Fibroblast of the conjunctiva (primary cell): ENCODE measurements around the gene GALNT15.

Experiments used
- DNase-seq: peaks from one replicate; pipeline ENCODE4 v3.0.0-alpha.2; 2010; ENCODE audit warnings: low read depth

Gene GALNT15, protein sequence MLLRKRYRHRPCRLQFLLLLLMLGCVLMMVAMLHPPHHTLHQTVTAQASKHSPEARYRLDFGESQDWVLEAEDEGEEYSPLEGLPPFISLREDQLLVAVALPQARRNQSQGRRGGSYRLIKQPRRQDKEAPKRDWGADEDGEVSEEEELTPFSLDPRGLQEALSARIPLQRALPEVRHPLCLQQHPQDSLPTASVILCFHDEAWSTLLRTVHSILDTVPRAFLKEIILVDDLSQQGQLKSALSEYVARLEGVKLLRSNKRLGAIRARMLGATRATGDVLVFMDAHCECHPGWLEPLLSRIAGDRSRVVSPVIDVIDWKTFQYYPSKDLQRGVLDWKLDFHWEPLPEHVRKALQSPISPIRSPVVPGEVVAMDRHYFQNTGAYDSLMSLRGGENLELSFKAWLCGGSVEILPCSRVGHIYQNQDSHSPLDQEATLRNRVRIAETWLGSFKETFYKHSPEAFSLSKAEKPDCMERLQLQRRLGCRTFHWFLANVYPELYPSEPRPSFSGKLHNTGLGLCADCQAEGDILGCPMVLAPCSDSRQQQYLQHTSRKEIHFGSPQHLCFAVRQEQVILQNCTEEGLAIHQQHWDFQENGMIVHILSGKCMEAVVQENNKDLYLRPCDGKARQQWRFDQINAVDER

GRCh38 chr3:16174389-16174788 lies at the start of gene GALNT15:
Gene GALNT15 (plus strand): TSS chr3:16174680. CDS start chr3:16175152, 472 bp downstream.
- peak; percentile 83 for DNase-seq

- no peak for DNase-seq
Measured at GRCh38 chr3:16126634-16127033, 47.8 kb upstream of the GALNT15 start.

- DNase-seq: no peak
Measured at GRCh38 chr3:16127249-16127648, 47.2 kb upstream of the GALNT15 start.

GRCh38 chr3:16130066-16130465 lies 44.4 kb upstream of the GALNT15 start:
- DNase-seq: peak; percentile 83

- DNase-seq: no peak
Measured at GRCh38 chr3:16132190-16132589, 42.3 kb upstream of the GALNT15 start.

DNA sequence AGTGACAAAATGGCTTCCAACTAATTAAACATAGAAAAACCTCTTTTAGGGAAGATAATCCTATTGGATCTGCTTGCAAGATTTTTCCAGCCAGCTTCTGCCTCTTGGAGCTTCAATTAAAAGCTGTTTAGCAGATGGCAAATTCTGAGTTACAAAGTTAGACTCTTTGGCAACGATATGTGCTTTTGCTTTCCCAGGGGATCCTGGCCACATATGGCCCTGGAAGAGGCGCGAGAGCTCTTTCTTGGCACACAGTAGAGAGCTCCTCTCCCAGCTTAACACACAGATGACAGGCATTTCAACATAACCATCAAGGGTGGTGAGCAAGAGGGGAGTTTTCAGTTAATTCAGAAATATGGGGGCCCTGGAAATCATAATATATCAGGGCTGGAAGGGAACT lies 41.6 kb upstream of the GALNT15 start:
- DNase-seq: peak; percentile 79

DNA sequence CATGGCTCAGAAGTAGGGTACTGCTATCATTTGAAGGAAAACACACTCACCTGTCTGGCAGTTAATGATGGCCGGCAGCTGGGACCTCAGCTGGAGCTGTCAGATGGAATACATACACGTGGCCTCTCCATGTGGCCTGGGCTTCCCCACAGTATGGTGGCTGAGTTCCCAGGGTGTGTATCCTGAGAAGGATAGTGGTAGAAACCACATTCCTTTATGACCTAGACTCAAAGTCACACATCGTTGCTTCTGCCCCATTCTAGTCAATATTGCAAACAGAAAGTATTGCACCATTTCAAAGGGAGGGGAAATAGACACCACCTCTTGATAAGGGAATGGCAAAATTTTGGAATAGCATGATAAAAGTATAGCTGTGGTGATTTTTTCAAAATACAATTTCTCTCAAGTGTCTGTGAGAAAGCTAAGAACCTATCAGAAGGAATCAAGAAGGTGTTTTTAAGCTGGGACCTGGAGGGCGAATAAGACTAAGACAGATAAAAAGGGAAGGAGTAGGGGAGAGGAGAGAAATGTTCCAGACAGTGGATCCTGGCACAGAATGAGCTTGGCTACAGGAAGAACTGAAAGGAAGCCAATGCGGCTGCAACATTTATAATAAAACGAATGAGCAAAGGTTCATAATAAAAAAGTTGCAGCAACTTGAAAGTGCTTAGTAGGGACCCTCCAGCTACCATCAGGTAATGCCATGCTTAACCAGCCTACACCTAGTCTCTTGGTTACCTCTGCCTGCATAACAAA lies 40.1 kb upstream of the GALNT15 start:
- DNase-seq: no peak

- peak; percentile 70 for DNase-seq
Measured at GRCh38 chr3:16136055-16136454, 38.4 kb upstream of the GALNT15 start.

DNA sequence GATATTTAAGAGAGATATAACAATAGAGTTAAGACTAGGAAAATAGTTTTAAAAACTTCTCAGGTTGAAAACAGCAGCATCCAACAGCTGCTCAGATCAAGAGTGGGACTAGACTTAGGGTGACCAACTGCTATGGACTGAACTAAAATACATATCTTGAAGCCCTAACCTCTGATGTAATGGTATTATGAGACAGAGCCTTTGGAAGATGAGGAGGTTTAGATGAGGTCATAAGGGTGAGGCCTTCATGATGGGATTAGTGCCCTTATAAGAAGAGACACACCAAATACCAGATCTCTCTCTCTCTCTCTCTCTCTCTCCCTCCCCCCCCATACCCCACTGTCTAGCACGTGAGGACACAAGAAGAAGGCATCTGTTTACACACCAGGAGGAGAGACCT lies 37.4 kb upstream of the GALNT15 start:
- DNase-seq: no peak

DNA sequence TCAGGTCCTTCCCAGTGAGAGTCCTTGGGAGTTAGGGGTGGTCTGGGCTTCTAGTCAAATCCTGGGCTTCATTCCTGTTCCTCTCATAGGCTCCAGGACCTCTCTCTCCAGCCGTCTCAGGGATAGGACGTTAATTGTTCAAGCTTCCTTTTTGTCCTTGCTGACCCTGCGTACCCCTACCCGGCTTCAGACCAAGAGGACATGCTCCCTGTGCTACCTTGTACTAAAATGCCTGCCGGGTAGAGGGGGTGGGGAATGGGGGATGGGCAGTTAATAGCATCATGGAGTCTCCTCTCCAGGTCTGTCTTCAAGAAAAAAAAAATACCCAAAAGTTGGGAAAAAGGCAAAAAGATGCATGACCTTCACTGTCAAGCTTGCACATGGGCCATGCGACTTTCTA lies 36.5 kb upstream of the GALNT15 start:
- DNase-seq: no peak

DNA sequence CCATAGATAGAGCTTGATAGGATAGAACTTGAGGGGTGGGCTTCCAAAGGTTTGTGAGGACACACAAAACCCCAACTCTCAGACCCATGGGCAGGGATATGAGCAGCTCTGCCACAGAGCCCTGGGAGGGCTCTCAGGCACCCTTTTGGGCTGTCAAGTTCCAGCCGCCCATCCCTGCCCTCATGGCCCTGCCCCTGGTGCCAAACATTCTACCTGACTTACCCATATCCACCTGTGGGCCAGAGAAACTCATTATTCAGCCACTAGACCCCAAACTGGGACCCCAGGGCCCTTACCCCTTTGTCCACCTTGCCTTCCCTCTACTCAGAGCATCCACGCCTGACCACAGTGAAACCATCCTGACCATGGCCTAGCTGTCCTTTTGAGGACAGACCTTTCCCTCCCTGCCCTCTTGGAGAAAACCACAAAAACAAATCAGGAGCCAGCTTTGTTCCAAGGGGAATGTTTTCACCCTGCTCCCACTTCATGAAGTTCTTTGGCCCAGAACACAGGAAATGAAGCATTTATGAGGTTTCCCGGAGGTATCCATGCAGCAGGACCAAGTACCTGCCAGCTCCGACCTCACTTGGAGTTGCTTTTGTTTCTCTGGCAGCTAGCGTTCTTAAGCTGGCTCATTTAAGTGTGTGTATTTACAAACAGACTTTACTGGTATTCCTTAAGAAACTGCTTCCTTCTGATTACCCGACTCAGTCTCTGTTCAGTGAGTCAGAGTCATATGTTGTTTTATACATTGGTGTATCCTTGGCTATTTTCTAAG lies 34.2 kb upstream of the GALNT15 start:
- peak; percentile 37 for DNase-seq

GRCh38 chr3:16140894-16141285 lies 33.6 kb upstream of the GALNT15 start:
- DNase-seq: no peak

- no peak for DNase-seq
Measured at GRCh38 chr3:16142350-16143025, 32.0 kb upstream of the GALNT15 start.

DNA sequence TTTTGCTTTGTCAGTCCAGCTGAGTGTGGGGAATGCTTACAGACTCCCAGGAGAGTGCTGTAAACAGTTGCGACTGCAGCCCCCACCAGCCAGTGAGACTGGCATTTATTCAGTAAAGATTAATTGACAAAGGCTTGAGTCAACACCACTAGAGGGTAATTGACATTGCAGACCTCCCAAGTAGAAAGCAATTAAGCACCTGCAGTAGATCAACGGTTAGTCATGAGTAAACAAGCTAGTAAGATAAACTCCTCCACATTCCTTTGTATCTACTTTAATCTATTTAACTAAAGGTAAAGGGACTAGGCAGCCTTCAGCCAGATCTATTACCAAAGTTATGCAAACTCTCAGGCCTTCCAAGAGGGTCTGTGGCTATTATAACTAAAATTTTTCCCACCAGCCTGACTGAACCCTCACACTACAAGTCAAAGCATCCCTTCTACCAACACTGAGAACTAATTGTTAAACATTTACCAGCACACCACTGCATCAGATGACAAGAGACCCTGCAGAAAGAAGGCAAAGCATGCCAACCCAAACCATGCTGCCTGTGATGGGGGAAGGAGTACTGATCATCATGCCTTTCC lies 30.5 kb upstream of the GALNT15 start:
- no peak for DNase-seq

DNA sequence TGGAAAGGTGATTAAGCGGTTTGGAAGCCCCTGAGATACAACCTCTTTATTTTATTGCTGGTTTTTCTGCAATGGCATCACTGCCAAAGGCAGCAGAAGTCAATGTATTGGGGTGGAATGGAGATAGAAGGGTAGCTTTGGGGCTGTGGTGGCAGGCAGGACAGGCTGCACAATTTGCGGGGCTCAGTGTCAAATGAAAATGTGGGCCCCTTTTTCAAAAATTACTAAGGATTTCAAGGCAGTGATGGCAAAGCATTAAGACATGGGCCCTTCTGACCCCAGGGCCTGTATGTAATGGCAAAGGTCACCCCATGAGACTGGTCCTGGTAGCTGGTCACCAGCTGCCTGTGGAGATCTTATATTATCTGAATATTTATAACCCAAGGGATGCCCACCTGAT lies 29.3 kb upstream of the GALNT15 start:
- no peak for DNase-seq

DNA sequence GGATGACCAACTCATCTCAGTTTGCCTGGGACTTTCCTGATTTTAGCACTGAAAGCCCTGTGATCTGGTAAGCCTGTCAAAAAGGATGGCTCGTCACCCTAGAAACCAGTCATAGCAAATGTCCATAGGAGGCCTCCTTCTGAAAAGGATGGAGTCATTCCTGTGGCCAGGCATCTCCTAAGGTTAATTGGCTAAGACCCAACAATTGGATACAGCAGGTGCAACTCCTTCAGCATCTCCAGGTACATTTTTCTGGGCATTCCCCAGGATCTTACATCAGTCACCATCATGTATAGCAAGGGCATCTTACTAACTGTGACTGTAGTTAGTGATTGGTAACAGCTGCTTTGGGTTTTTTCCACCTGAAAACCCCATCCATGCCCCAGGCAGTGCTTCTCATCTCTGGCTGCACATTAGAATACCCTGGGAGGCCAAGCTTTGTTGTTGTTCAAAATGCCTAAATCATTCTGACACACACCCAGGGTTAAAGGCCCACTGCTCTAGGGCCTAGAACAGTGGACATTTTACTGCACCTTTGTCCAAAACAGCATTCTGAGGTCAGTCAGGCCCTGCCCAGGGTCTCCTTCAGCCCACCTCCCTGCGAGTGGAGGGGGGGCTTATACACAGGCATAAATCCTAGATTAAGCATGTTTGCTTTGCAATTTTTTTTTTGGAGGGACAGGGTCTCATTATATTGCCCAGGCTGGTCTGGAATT lies 28.3 kb upstream of the GALNT15 start:
- DNase-seq: no peak

DNA sequence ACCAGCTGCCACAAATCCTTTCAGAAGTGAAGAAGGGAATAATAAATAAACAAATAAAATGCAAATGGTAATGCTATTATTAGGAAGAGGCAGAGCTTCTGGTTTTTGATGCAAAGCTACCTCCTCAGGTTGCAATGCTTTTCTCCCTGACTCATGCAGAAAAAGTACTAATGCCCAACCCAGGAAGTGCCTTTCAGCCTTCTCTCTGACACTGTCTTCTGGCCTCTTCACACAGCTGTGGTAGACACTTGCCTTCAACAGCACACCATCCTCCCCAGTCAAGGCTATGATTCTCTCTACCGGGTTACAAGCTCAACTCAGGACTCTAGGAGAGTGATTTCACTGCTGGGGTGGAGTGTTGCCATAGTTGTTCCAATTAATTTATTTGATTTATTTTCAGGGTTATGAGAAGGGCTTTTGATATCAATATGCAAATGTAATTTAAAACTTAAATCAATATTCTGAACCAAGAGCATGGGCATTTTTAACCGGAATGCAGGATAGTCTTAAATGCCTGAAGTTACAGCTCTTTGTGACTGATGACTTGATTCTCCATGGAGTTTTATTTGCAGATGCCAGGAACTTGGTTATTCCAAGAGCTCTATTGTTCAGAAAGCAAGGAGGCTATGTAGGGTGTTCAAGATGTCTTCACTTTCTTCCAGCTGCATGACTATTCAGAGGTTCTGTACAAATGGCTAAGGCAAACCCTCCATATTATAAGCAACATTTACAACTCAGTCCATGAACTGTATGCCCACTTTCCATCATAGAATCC lies 27.1 kb upstream of the GALNT15 start:
- no peak for DNase-seq

DNA sequence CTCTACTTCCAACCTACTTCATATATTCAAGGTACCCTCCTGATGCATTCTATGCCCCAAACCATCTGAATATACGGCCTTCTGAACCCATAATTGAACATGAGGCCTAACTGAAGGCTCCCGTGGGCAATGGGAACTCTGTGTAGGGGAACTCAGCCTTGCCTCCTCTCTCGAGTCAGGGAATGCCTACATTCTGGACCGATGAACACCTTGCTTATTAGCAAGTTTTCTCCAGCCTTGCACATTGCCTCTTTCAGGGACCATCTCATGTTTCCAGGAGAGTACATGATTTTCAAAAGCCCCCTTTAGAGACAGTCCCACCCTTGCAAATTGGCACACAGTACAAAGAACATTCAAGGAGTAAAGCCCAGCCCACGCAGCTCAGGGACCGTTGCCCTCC lies 26.3 kb upstream of the GALNT15 start:
- no peak for DNase-seq

- DNase-seq: peak; percentile 96
Measured at GRCh38 chr3:16148783-16149182, 25.7 kb upstream of the GALNT15 start.

GRCh38 chr3:16150285-16150684 lies 24.2 kb upstream of the GALNT15 start:
- no peak for DNase-seq
